ENCODE data around the gene HES2. TPM values are rescaled to one million over a fixed set of nuclear protein-coding genes. Genes with fewer than 3 reads are reported as not detected.

The HES2 gene
- total and polyA plus RNA-seq, 4 donors, result 0.26 to 5.0 (median 2.7) TPM

DNA sequence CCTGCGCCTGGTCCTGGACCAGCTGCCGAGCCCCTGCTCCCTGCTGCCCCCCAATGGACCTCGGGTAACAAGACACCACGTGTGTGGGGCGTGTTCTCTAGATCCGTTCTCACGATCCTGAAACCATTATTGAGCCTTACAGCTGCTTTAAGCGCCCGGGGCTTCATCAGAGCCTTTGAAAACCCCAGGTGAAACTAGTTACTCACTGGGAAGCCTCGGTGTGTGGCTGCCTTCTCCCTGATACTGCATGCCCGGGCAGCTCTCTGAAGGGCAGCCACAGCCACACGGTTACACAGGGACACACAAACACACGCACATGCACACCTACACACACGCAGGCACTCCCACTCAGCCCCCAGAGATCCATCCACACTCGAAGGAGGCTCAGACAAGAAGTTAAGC is 5.3 kb downstream of the HES2 start:
- Histone ChIP-seq H3K27me3 (ENCODE audit: control insufficient read depth in 3 of 3, insufficient read depth in 3 of 3, low read length in 2 of 3) (peaks cover 3 to 51% (median 43%) of the 10 kb centered on the region in 3 donors), H3K4me1 (ENCODE audit: control insufficient read depth in 5 of 5, insufficient read depth in 5 of 5, low read length in 5 of 5) (peaks cover 0 to 5% (median 0%) of the 10 kb centered on the region in 5 donors), H3K27ac (ENCODE audit: low read depth in 1 of 2, low read length in 1 of 2) (no peak overlapping the region), H3K9me3 (ENCODE audit: control insufficient read depth in 4 of 4, insufficient read depth in 3 of 4, low read length in 3 of 4) (no peaks in the 10 kb centered on the region), H3K9ac (ENCODE audit: insufficient read depth in 1 of 2, low read length in 2 of 2) (no peak overlapping the region), H3K36me3 (ENCODE audit: control insufficient read depth in 4 of 4, insufficient read depth in 4 of 4, low read length in 4 of 4) (no peaks in the 10 kb centered on the region), H3K4me3 (no peak overlapping the region)
- peak in 1 of 3 donors; percentile 35 for DNase-seq
- no peak for ATAC-seq (ENCODE audit: insufficient read depth, low FRiP score)
- TF ChIP-seq, protein P1, sequence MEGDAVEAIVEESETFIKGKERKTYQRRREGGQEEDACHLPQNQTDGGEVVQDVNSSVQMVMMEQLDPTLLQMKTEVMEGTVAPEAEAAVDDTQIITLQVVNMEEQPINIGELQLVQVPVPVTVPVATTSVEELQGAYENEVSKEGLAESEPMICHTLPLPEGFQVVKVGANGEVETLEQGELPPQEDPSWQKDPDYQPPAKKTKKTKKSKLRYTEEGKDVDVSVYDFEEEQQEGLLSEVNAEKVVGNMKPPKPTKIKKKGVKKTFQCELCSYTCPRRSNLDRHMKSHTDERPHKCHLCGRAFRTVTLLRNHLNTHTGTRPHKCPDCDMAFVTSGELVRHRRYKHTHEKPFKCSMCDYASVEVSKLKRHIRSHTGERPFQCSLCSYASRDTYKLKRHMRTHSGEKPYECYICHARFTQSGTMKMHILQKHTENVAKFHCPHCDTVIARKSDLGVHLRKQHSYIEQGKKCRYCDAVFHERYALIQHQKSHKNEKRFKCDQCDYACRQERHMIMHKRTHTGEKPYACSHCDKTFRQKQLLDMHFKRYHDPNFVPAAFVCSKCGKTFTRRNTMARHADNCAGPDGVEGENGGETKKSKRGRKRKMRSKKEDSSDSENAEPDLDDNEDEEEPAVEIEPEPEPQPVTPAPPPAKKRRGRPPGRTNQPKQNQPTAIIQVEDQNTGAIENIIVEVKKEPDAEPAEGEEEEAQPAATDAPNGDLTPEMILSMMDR (IDR thresholded peaks at IDR 0.05; ENCODE audit: control extremely low read depth, extremely low read depth), result no peak
- 6 to 11% methylated on average over 15 of the region's 15 CpGs for WGBS, 2 donors

DNA sequence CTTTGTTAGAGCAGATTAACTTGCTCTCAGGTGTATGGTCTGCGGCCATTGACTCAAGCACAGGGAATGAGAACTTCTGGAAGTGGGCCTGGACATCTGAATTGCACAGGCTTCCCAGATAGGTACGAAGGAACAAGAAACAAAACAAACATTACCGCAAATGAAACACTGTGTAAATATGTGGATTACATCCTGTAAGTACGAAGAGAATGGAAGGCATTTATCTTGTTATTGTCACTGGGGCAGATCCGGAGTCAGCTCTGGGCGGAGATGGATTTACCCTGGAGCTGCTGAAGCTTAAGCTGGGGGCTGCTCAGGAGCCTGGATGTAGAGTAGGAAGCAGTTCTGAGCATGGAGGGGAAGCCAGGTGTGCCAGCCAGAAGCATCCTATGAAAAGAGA is 6.8 kb downstream of the HES2 start:
- ATAC-seq (ENCODE audit: insufficient read depth, low FRiP score) (no peak), DNase-seq (no peak)
- H3K27me3 ChIP-seq (ENCODE audit: control insufficient read depth in 3 of 3, insufficient read depth in 3 of 3, low read length in 2 of 3), result peaks cover 0 to 44% (median 37%) of the 10 kb centered on the region in 3 donors
- H3K9me3 ChIP-seq (ENCODE audit: control insufficient read depth in 4 of 4, insufficient read depth in 3 of 4, low read length in 3 of 4), result no peaks in the 10 kb centered on the region
- H3K4me3 ChIP-seq, result no peak overlapping the region
- H3K36me3 ChIP-seq (ENCODE audit: control insufficient read depth in 4 of 4, insufficient read depth in 4 of 4, low read length in 4 of 4), result no peaks in the 10 kb centered on the region
- no peak overlapping the region for H3K27ac ChIP-seq (ENCODE audit: low read depth in 1 of 2, low read length in 1 of 2)
- WGBS, 2 donors, result 47 to 59% methylated on average over 6 of the region's 6 CpGs
- no peaks in the 10 kb centered on the region for H3K4me1 ChIP-seq (ENCODE audit: control insufficient read depth in 5 of 5, insufficient read depth in 5 of 5, low read length in 5 of 5)
- no peak overlapping the region for H3K9ac ChIP-seq (ENCODE audit: insufficient read depth in 1 of 2, low read length in 2 of 2)
- TF ChIP-seq, protein P1 (IDR thresholded peaks at IDR 0.05; ENCODE audit: control extremely low read depth, extremely low read depth), result no peak

DNA sequence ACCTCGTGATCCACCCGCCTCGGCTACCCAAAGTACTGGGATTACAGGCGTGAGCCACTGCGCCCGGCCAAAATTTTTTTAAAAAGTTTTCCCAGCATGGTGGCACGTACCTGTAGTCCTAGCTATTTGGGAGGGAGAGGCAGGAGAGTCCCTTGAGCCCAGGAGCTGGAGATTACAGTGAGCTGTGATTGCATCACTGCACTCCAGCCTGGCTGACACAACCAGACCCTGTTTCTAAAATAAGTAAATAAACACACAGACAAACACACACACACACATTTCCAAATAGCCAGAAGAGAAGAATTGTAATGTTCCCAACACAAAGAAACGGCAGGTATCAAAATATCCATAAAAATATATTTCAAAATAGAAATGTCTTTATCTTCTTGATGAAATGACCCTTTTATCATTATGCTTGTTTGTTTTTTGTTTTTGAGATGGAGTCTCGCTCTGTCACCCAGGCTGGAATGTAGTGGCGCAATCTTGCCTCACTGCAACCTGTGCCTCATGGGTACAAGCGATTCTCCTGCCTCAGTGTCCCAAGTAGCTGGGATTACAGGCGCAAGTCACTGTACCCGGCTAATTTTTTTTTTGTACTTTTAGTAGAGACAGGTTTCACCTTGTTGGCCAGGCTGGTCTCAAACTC is 9.3 kb downstream of the HES2 start:
- Histone ChIP-seq H3K9me3 (ENCODE audit: control insufficient read depth in 4 of 4, insufficient read depth in 3 of 4, low read length in 3 of 4) (no peaks in the 10 kb centered on the region), H3K27me3 (ENCODE audit: control insufficient read depth in 3 of 3, insufficient read depth in 3 of 3, low read length in 2 of 3) (peaks cover 0 to 24% (median 19%) of the 10 kb centered on the region in 3 donors), H3K9ac (ENCODE audit: insufficient read depth in 1 of 2, low read length in 2 of 2) (no peak overlapping the region), H3K4me1 (ENCODE audit: control insufficient read depth in 5 of 5, insufficient read depth in 5 of 5, low read length in 5 of 5) (no peaks in the 10 kb centered on the region), H3K4me3 (no peak overlapping the region), H3K27ac (ENCODE audit: low read depth in 1 of 2, low read length in 1 of 2) (no peak overlapping the region), H3K36me3 (ENCODE audit: control insufficient read depth in 4 of 4, insufficient read depth in 4 of 4, low read length in 4 of 4) (no peaks in the 10 kb centered on the region)
- TF ChIP-seq, protein P1 (IDR thresholded peaks at IDR 0.05; ENCODE audit: control extremely low read depth, extremely low read depth), result no peak
- no peak for DNase-seq
- 83 to 91% methylated on average over 13 of the region's 13 CpGs for WGBS, 2 donors
- no peak for ATAC-seq (ENCODE audit: insufficient read depth, low FRiP score)

DNA sequence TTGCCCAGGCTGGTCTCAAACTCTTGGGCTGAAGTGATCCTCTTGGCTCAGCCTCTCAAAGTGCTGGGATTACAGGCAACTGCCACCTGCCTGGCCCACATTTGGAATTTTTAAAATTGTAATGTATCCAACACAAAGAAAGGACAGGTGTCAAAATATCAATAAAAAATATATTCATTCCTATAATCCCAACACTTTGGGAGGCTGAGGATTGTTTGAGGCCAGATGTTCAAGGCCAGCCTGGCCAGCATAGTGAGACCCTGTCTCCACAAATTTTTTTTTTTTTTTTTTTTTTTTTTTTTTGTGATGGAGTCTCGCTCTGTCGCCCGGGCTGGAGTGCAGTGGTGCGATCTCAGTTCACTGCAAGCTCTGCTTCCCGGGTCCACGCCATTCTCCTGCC is 10.0 kb downstream of the HES2 start:
- Histone ChIP-seq H3K36me3 (ENCODE audit: control insufficient read depth in 4 of 4, insufficient read depth in 4 of 4, low read length in 4 of 4) (no peaks in the 10 kb centered on the region), H3K4me1 (ENCODE audit: control insufficient read depth in 5 of 5, insufficient read depth in 5 of 5, low read length in 5 of 5) (no peaks in the 10 kb centered on the region), H3K27ac (ENCODE audit: low read depth in 1 of 2, low read length in 1 of 2) (no peak overlapping the region), H3K27me3 (ENCODE audit: control insufficient read depth in 3 of 3, insufficient read depth in 3 of 3, low read length in 2 of 3) (peaks cover 0 to 18% (median 17%) of the 10 kb centered on the region in 3 donors), H3K9me3 (ENCODE audit: control insufficient read depth in 4 of 4, insufficient read depth in 3 of 4, low read length in 3 of 4) (no peaks in the 10 kb centered on the region), H3K9ac (ENCODE audit: insufficient read depth in 1 of 2, low read length in 2 of 2) (no peak overlapping the region), H3K4me3 (no peak overlapping the region)
- ATAC-seq (ENCODE audit: insufficient read depth, low FRiP score) (no peak), DNase-seq (no peak)
- 88 to 90% methylated on average over 6 of the region's 6 CpGs for WGBS, 2 donors
- TF ChIP-seq, protein P1 (IDR thresholded peaks at IDR 0.05; ENCODE audit: control extremely low read depth, extremely low read depth), result no peak

All from lung (tissue), 12 donors.